Adrenal gland (tissue), 5 donors: ENCODE results near the gene HOXB8.

ENCODE experiments used
- CTCF ChIP-seq, 6 experiments: fragments of 450-650 bp in 4 of 6; fragments of 200-600 bp in 2 of 6; sonication (generic) in 1 of 6; IDR thresholded peaks; 1 replicate in 5 of 6; 2 replicates in 1 of 6; pipeline versions ENCODE4 v1.5.1 to v1.8.0; 2016 to 2021; ENCODE audit warnings: antibody characterized with exemption in 6 of 6, mild to moderate bottlenecking in 2 of 6, moderate library complexity in 1 of 6
- POLR2A ChIP-seq, 2 donors: fragments of 450-650 bp; IDR thresholded peaks; one replicate each; pipeline ENCODE4 v1.6.1; 2017; ENCODE audit warnings: antibody characterized with exemption in 2 of 2, mild to moderate bottlenecking in 2 of 2, moderate library complexity in 1 of 2
- donor health status: DM: no; HTN: no; CAD: no.

- no peak for TF ChIP-seq CTCF (IDR thresholded peaks at IDR 0.05)
- no peak for TF ChIP-seq POLR2A (IDR thresholded peaks at IDR 0.05)
Measured at GRCh38 chr17:48569674-48570324, 45.3 kb downstream of the HOXB8 start.
